ENCODE results near the gene TCFL5.

TCFL5 gene

GRCh38 chr20:62819494-62820174, 42.0 kb downstream of the TCFL5 start:
- Mint-ChIP-seq H3K27me3 (ENCODE audit: low read depth) (peaks cover 16% of the 10 kb centered on the region), H3K36me3 (ENCODE audit: low read depth) (no peaks in the 10 kb centered on the region), H3K4me3 (peak overlapping the region in 1 of 3 experiments; percentile 16), H3K9me3 (no peaks in the 10 kb centered on the region), H3K27ac (peak overlapping the region; percentile 66 to 78 (median 74)), H3K4me1 (peaks cover 8% of the 10 kb centered on the region)
- no peak for TF ChIP-seq CTCF (IDR thresholded peaks at IDR 0.05; ENCODE audit: unreplicated experiment in 3 of 3)

- Mint-ChIP-seq H3K27ac (peak overlapping the region; percentile 66 to 84 (median 78)), H3K4me3 (peak overlapping the region; percentile 57 to 74 (median 72))
- no peak for TF ChIP-seq CTCF (IDR thresholded peaks at IDR 0.05; ENCODE audit: unreplicated experiment in 3 of 3)
Measured at GRCh38 chr20:62818592-62819493, 42.8 kb downstream of the TCFL5 start.

GRCh38 chr20:62817975-62818591, 43.5 kb downstream of the TCFL5 start:
- Mint-ChIP-seq H3K9me3 (no peaks in the 10 kb centered on the region), H3K27ac (peak overlapping the region; percentile 66 to 84 (median 78)), H3K4me3 (peak overlapping the region; percentile 57 to 74 (median 72)), H3K36me3 (ENCODE audit: low read depth) (no peaks in the 10 kb centered on the region), H3K27me3 (ENCODE audit: low read depth) (peaks cover 19% of the 10 kb centered on the region), H3K4me1 (peaks cover 8% of the 10 kb centered on the region)
- no peak for TF ChIP-seq CTCF (IDR thresholded peaks at IDR 0.05; ENCODE audit: unreplicated experiment in 3 of 3)

More at GRCh38 chr20:62818592-62819493, 42.8 kb downstream of the TCFL5 start:
- peaks cover 8% of the 10 kb centered on the region for H3K4me1 Mint-ChIP-seq
- H3K9me3 Mint-ChIP-seq = no peaks in the 10 kb centered on the region
- peaks cover 19% of the 10 kb centered on the region for H3K27me3 Mint-ChIP-seq (ENCODE audit: low read depth)
- H3K36me3 Mint-ChIP-seq (ENCODE audit: low read depth) = no peaks in the 10 kb centered on the region

GRCh38 chr20:62816884-62817873, 44.4 kb downstream of the TCFL5 start, which contains the start of gene COL9A3:
TSS of gene COL9A3 (plus strand) at chr20:62817050. CDS start at chr20:62817065, 15 bp downstream.
- peaks cover 8% of the 10 kb centered on the region for H3K4me1 Mint-ChIP-seq

More at GRCh38 chr20:62816884-62817873, 44.4 kb downstream of the TCFL5 start, which contains the start of gene COL9A3:
- Mint-ChIP-seq H3K36me3 (ENCODE audit: low read depth) (no peaks in the 10 kb centered on the region), H3K4me3 (peak within 1 kb of the TSS; percentile 64 to 82 (median 81)), H3K9me3 (no peaks in the 10 kb centered on the region), H3K27ac (peak within 1 kb of the TSS in 2 of 3 experiments; percentile 67 to 79), H3K27me3 (ENCODE audit: low read depth) (peaks cover 19% of the 10 kb centered on the region)
- no peak for TF ChIP-seq CTCF (IDR thresholded peaks at IDR 0.05; ENCODE audit: unreplicated experiment in 3 of 3)
